ENCODE data around the gene TBC1D14. TPM values are rescaled to one million over a fixed set of nuclear protein-coding genes. Genes with fewer than 3 reads are reported as not detected.

The TBC1D14 gene
- polyA plus RNA-seq, 1 of the 3 experiments (the other 2 are of a cell fraction): 39.5 TPM

DNA sequence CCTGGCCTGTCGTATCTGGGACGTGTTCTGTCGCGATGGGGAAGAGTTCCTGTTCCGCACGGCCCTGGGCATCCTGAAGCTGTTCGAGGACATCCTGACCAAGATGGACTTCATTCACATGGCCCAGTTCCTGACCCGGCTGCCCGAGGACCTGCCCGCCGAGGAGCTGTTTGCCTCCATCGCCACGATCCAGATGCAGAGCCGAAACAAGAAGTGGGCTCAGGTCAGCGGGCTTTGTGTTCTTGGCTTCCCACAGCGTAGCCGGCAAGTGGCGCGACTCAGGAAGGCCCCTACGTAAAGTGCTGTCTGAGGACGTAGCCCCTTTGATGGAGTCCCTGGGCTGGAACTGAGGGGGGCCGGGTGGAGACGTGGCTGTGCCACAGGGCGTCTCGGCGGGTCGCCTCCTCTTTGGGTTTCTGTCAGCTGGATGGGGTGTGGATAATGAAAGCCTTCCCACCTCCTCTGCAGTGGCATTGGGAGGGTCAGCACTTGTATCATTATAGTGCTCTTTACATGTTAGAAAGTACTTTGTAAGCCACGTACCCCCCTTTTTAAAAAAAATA, 115.5 kb downstream of the TBC1D14 start:
- H3K79me2 ChIP-seq (ENCODE audit: insufficient read depth): no peaks in the 10 kb centered on the region; the same call in 1 of the 2 replicates
- H3K27ac ChIP-seq (ENCODE audit: low read depth in 2 of 2, low read length in 1 of 2): no peak overlapping the region
- no peaks in the 10 kb centered on the region for H3F3A ChIP-seq (replicated peaks; ENCODE audit: insufficient read depth)
- WGBS (ENCODE audit: low lambda C conversion rate): 95% methylated on average over 20 of the region's 28 CpGs
- no peak for DNase-seq
- H3K9me3 ChIP-seq: no peaks in the 10 kb centered on the region
- H3K4me3 ChIP-seq (ENCODE audit: low read depth in 2 of 2, low read length in 1 of 2): no peak overlapping the region
- H3K36me3 ChIP-seq (replicated peaks in 1 of 2; ENCODE audit: control insufficient read depth in 1 of 2, insufficient read depth in 2 of 2, low read length in 1 of 2): peaks cover 6 to 9% of the 10 kb centered on the region in 2 experiments
- no peak overlapping the region for H3K9ac ChIP-seq
- no peak overlapping the region for H2AFZ ChIP-seq (ENCODE audit: low read depth)
- TF ChIP-seq FOXJ3 (CRISPR knock-in tag; IDR thresholded peaks at IDR 0.05): no peak
- no peak for TF ChIP-seq ZBTB33 (IDR thresholded peaks at IDR 0.05; ENCODE audit: borderline replicate concordance, low read depth)
- TF ChIP-seq, protein P1, sequence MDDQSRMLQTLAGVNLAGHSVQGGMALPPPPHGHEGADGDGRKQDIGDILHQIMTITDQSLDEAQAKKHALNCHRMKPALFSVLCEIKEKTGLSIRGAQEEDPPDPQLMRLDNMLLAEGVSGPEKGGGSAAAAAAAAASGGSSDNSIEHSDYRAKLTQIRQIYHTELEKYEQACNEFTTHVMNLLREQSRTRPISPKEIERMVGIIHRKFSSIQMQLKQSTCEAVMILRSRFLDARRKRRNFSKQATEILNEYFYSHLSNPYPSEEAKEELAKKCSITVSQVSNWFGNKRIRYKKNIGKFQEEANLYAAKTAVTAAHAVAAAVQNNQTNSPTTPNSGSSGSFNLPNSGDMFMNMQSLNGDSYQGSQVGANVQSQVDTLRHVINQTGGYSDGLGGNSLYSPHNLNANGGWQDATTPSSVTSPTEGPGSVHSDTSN (IDR thresholded peaks at IDR 0.05): no peak
- TF ChIP-seq EP300 (IDR thresholded peaks at IDR 0.05; ENCODE audit: borderline replicate concordance in 1 of 2, low read depth in 1 of 2, low read length in 1 of 2): no peak
- TF ChIP-seq CHD2 (IDR thresholded peaks at IDR 0.05; ENCODE audit: low read length, partially characterized antibody): no peak
- no peak for TF ChIP-seq FOXM1 (IDR thresholded peaks at IDR 0.05; ENCODE audit: low read depth)
- no peak for TF ChIP-seq MXI1 (IDR thresholded peaks at IDR 0.05; ENCODE audit: low read depth, low read length)
- no peak for TF ChIP-seq NRF1 (IDR thresholded peaks at IDR 0.05; ENCODE audit: low read depth, low read length)
- TF ChIP-seq, protein P2, sequence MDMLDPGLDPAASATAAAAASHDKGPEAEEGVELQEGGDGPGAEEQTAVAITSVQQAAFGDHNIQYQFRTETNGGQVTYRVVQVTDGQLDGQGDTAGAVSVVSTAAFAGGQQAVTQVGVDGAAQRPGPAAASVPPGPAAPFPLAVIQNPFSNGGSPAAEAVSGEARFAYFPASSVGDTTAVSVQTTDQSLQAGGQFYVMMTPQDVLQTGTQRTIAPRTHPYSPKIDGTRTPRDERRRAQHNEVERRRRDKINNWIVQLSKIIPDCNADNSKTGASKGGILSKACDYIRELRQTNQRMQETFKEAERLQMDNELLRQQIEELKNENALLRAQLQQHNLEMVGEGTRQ (IDR thresholded peaks at IDR 0.05; ENCODE audit: borderline replicate concordance, low read depth, low read length): no peak
- no peak for TF ChIP-seq GABPA (IDR thresholded peaks at IDR 0.05; ENCODE audit: low read depth)
- TF ChIP-seq EZH2phosphoT487 (IDR thresholded peaks at IDR 0.05; ENCODE audit: borderline replicate concordance, low read depth): no peak
- no peak overlapping the region for H3K4me2 ChIP-seq
- CTCF ChIA-PET: no interaction called here
- POLR2A ChIA-PET: no interaction called here
- peaks cover 0 to 6% of the 10 kb centered on the region in 2 experiments; a peak in 1 of 4 replicates for H3K4me1 ChIP-seq (ENCODE audit: control insufficient read depth in 1 of 2, insufficient read depth in 2 of 2, low read depth in 1 of 2, low read length in 1 of 2)
- H3K9me2 ChIP-seq: no peaks in the 10 kb centered on the region
- H4K20me1 ChIP-seq (ENCODE audit: insufficient read depth): no peaks in the 10 kb centered on the region
- H3K27me3 ChIP-seq (ENCODE audit: insufficient read depth): no peaks in the 10 kb centered on the region

- H3K9me2 ChIP-seq: no peaks in the 10 kb centered on the region
- no peak for DNase-seq
- ChIA-PET POLR2A (no interaction called here), CTCF (interaction anchor here (1.2 to 1.4 kb wide), 2 partner anchors 14 to 17 kb away, joined by 4 read pairs; partner anchors contain the start of gene TADA2B)
- H3K4me1 ChIP-seq (ENCODE audit: control insufficient read depth in 1 of 2, insufficient read depth in 2 of 2, low read depth in 1 of 2, low read length in 1 of 2): peaks cover 0 to 6% of the 10 kb centered on the region in 2 experiments; a peak in 1 of 4 replicates
- no peak for TF ChIP-seq RFX5 (IDR thresholded peaks at IDR 0.05; ENCODE audit: low read length)
- TF ChIP-seq EZH2phosphoT487 (IDR thresholded peaks at IDR 0.05; ENCODE audit: borderline replicate concordance, low read depth): no peak
- TF ChIP-seq MXI1 (IDR thresholded peaks at IDR 0.05; ENCODE audit: low read depth, low read length): no peak
- no peak for TF ChIP-seq REST (IDR thresholded peaks at IDR 0.05; ENCODE audit: low read depth, low read length)
- no peak for TF ChIP-seq RAD21 (IDR thresholded peaks at IDR 0.05; ENCODE audit: low read length)
- no peaks in the 10 kb centered on the region; the same call in 1 of the 2 replicates for H3K79me2 ChIP-seq (ENCODE audit: insufficient read depth)
- H3K4me2 ChIP-seq: no peak overlapping the region
- no peaks in the 10 kb centered on the region for H3K27me3 ChIP-seq (ENCODE audit: insufficient read depth)
- H3K9me3 ChIP-seq: no peaks in the 10 kb centered on the region
- no peak overlapping the region for H3K9ac ChIP-seq
- H3F3A ChIP-seq (replicated peaks; ENCODE audit: insufficient read depth): no peaks in the 10 kb centered on the region
- H4K20me1 ChIP-seq (ENCODE audit: insufficient read depth): no peaks in the 10 kb centered on the region
- peaks cover 9 to 11% of the 10 kb centered on the region in 2 experiments for H3K36me3 ChIP-seq (replicated peaks in 1 of 2; ENCODE audit: control insufficient read depth in 1 of 2, insufficient read depth in 2 of 2, low read length in 1 of 2)
- 95% methylated on average over 9 of the region's 9 CpGs for WGBS (ENCODE audit: low lambda C conversion rate)
- H3K4me3 ChIP-seq (ENCODE audit: low read depth in 2 of 2, low read length in 1 of 2): no peak overlapping the region
- H3K27ac ChIP-seq (ENCODE audit: low read depth in 2 of 2, low read length in 1 of 2): no peak overlapping the region
- H2AFZ ChIP-seq (ENCODE audit: low read depth): no peak overlapping the region
These were observed 116.5 kb downstream of the TBC1D14 start for GRCh38 chr4:7026107-7026506.
